K562 (cell line): ENCODE results near the gene SIGLEC6. TPM values are rescaled to one million over a fixed set of nuclear protein-coding genes. Genes with fewer than 3 reads are reported as not detected.

Experiments used
- CHD7 ChIP-seq: fragments of 200-600 bp; sonication (generic); IDR thresholded peaks from one replicate; pipeline ENCODE4 v1.6.1; 2012; ENCODE audit warnings: mild to moderate bottlenecking, low read depth, low read length, inconsistent platforms
- GABPB2 ChIP-seq: fragments of 250-450 bp; sonication (Bioruptor Pico); conservative IDR thresholded peaks from 2 replicates; pipeline ENCODE4 v1.5.1; 2021; ENCODE audit warnings: mild to moderate bottlenecking
- KLF10 ChIP-seq: fragments of 250-450 bp; sonication (Bioruptor Pico); IDR thresholded peaks from 2 replicates; pipeline ENCODE4 v1.6.1; 2021; ENCODE audit warnings: matching md5 sums
- MECOM ChIP-seq: fragments of 250-450 bp; sonication (Bioruptor Pico); IDR thresholded peaks from 2 replicates; pipeline ENCODE4 v1.8.0; 2022; ENCODE audit warnings: inconsistent platforms
- NR2C2 ChIP-seq, 2 experiments: fragments of 200-800 bp in 1 of 2; sonication (Bioruptor generic) in 1 of 2; sonication (generic) in 1 of 2; formaldehyde crosslinking in 1 of 2; IDR thresholded peaks; 2 replicates each; pipeline versions ENCODE4 v1.6.1 to v1.8.0; 2016 to 2022; ENCODE audit warnings: mild to moderate bottlenecking in 1 of 2, missing compliant biosample characterization in 1 of 2, missing genetic modification characterization in 1 of 2, missing genetic modification reagents in 1 of 2
- RUNX1 ChIP-seq: sonication (generic); IDR thresholded peaks from 2 replicates; pipeline ENCODE4 v1.6.1; 2016; ENCODE audit warnings: antibody characterized with exemption, low read depth
- ZNF79 ChIP-seq: fragments of 250-450 bp; sonication (Bioruptor Pico); IDR thresholded peaks from 2 replicates; pipeline ENCODE4 v1.4.0; 2020; ENCODE audit warnings: low read depth, mild to moderate bottlenecking, moderate library complexity
- polyA plus RNA-seq, 8 experiments: library from polyadenylated mRNA; depleted of rRNA in 4 of 8; stranded (reverse) in 5 of 8; unstranded in 3 of 8; fragments of >200 nt; fragmentation: Nextera tagmentation in 2 of 8; fragmentation: Illumina TruSeq in 1 of 8; extraction: Ambion mirVana in 2 of 8; extraction: Trizol in 1 of 8; gene quantifications; 2 replicates each; pipeline versions ENCODE4 v1.2.1 to v1.2.3, GENCODE V29; 2011 to 2014; ENCODE audit warnings: inconsistent platforms in 1 of 8, missing spikeins in 1 of 8
- total RNA-seq, 7 experiments: library from RNA; depleted of rRNA in 6 of 7; stranded (reverse); fragments of >200 nt in 6 of 7; fragmentation: Illumina TruSeq in 2 of 7; extraction: Trizol in 2 of 7; gene quantifications; 2 replicates each; pipeline versions ENCODE4 v1.2.1 to v1.2.3, GENCODE V29; 2011 to 2021; ENCODE audit warnings: low replicate concordance in 1 of 7

The SIGLEC6 gene
- total and polyA plus RNA-seq, 9 of the 15 experiments (the other 6 are each of a cell fraction or from before 2014, with no cell fraction given): 0.03 to 17.5 (median 0.71) TPM

- peak; percentile 54; the same call in 1 of the 2 replicates for TF ChIP-seq MECOM (CRISPR knock-in tag)
- no peak for TF ChIP-seq GABPB2
- no peak for TF ChIP-seq NR2C2 (CRISPR knock-in tag; IDR thresholded peaks at IDR 0.05)
- TF ChIP-seq NR2C2 (tag; IDR thresholded peaks at IDR 0.05): no peak
- no peak for TF ChIP-seq RUNX1
- TF ChIP-seq ZNF79 (CRISPR knock-in tag): 0 out of 2 replicates have a peak, but pooled peaks have one; percentile 20
- no peak for TF ChIP-seq KLF10
- no peak for TF ChIP-seq CHD7
Measured at GRCh38 chr19:51539821-51540366, 8.4 kb upstream of the SIGLEC6 start (continued).
